ENCODE data around the gene MON1A.
A peak's percentile ranks its signal among the peaks of the same experiment; 100 is the strongest.
"Not testable (repeated sequence)": the region's sequence is repeated elsewhere in the genome, so short reads cannot be mapped to it uniquely, and the experiment has no call there.

Gene MON1A

GRCh38 chr3:49917806-49918590 lies 11.6 kb downstream of the MON1A start:
- DNase-seq (ENCODE audit: low read depth in 2 of 2), result not testable (repeated sequence)

- no peak for DNase-seq (ENCODE audit: low read depth in 2 of 2)
Observed at GRCh38 chr3:49916686-49917085, 12.9 kb downstream of the MON1A start.

- no peak for DNase-seq (ENCODE audit: low read depth in 2 of 2)
Observed at GRCh38 chr3:49914906-49915305, 14.7 kb downstream of the MON1A start.

- DNase-seq (ENCODE audit: low read depth in 2 of 2), result no peak
Observed at GRCh38 chr3:49912881-49913281, 16.7 kb downstream of the MON1A start.

GRCh38 chr3:49911611-49912010 lies 18.0 kb downstream of the MON1A start:
- DNase-seq (ENCODE audit: low read depth in 2 of 2), result no peak

- DNase-seq (ENCODE audit: low read depth in 2 of 2), result no peak
Observed at GRCh38 chr3:49911124-49911420, 18.5 kb downstream of the MON1A start.

GRCh38 chr3:49910409-49911123 lies 19.0 kb downstream of the MON1A start:
- DNase-seq (ENCODE audit: low read depth in 2 of 2), result no peak

GRCh38 chr3:49908373-49909199 lies 21.0 kb downstream of the MON1A start:
- no peak for DNase-seq (ENCODE audit: low read depth in 2 of 2)

GRCh38 chr3:49906073-49906743 lies 23.4 kb downstream of the MON1A start:
- peak in 1 of 2 donors; percentile 36 for DNase-seq (ENCODE audit: low read depth in 2 of 2)

GRCh38 chr3:49904448-49904847 lies 25.2 kb downstream of the MON1A start:
- DNase-seq (ENCODE audit: low read depth in 2 of 2), result not testable (repeated sequence)

- DNase-seq (ENCODE audit: low read depth in 2 of 2), result peak; percentile 81
Observed at GRCh38 chr3:49903451-49904424, 25.9 kb downstream of the MON1A start, which contains the start of gene MST1R. Gene MST1R (minus strand): TSS chr3:49903873. CDS start chr3:49903609, 264 bp downstream.

- no peak for DNase-seq (ENCODE audit: low read depth in 2 of 2)
Observed at GRCh38 chr3:49902511-49903345, 26.9 kb downstream of the MON1A start.

- DNase-seq (ENCODE audit: low read depth in 2 of 2), result no peak
Observed at GRCh38 chr3:49901366-49902339, 28.0 kb downstream of the MON1A start.

- DNase-seq (ENCODE audit: low read depth in 2 of 2), result no peak
Observed at GRCh38 chr3:49900491-49901153, 29.0 kb downstream of the MON1A start.

- DNase-seq (ENCODE audit: low read depth in 2 of 2), result no peak
Observed at GRCh38 chr3:49899815-49900214, 29.8 kb downstream of the MON1A start.

- no peak for DNase-seq (ENCODE audit: low read depth in 2 of 2)
Observed at GRCh38 chr3:49898991-49899390, 30.6 kb downstream of the MON1A start.

- DNase-seq (ENCODE audit: low read depth in 2 of 2), result no peak
Observed at GRCh38 chr3:49896345-49896744, 33.3 kb downstream of the MON1A start.

GRCh38 chr3:49895791-49896190 lies 33.8 kb downstream of the MON1A start:
- DNase-seq (ENCODE audit: low read depth in 2 of 2), result no peak
